ENCODE results near the gene ZNF639. TPM values are rescaled to one million over a fixed set of nuclear protein-coding genes. Genes with fewer than 3 reads are reported as not detected.

The ZNF639 gene
- total RNA-seq, 1 experiment from 2014 or later, result 52.8 TPM

GRCh38 chr3:179286331-179286730, 36.5 kb upstream of the ZNF639 start:
- Mint-ChIP-seq H3K27ac (ENCODE audit: low read depth, unreplicated experiment) (no peak overlapping the region), H3K9me3 (ENCODE audit: unreplicated experiment) (no peaks in the 10 kb centered on the region), H3K4me3 (ENCODE audit: unreplicated experiment) (no peak overlapping the region), H3K27me3 (ENCODE audit: insufficient read depth, unreplicated experiment) (no peaks in the 10 kb centered on the region), H3K4me1 (ENCODE audit: insufficient read depth, unreplicated experiment) (no peaks in the 10 kb centered on the region), H3K36me3 (ENCODE audit: insufficient read depth, unreplicated experiment) (no peaks in the 10 kb centered on the region)
- TF ChIP-seq, protein P1, sequence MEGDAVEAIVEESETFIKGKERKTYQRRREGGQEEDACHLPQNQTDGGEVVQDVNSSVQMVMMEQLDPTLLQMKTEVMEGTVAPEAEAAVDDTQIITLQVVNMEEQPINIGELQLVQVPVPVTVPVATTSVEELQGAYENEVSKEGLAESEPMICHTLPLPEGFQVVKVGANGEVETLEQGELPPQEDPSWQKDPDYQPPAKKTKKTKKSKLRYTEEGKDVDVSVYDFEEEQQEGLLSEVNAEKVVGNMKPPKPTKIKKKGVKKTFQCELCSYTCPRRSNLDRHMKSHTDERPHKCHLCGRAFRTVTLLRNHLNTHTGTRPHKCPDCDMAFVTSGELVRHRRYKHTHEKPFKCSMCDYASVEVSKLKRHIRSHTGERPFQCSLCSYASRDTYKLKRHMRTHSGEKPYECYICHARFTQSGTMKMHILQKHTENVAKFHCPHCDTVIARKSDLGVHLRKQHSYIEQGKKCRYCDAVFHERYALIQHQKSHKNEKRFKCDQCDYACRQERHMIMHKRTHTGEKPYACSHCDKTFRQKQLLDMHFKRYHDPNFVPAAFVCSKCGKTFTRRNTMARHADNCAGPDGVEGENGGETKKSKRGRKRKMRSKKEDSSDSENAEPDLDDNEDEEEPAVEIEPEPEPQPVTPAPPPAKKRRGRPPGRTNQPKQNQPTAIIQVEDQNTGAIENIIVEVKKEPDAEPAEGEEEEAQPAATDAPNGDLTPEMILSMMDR (IDR thresholded peaks at IDR 0.05; ENCODE audit: unreplicated experiment), result no peak
- CTCF ChIA-PET, result no interaction called here
- DNase-seq (ENCODE audit: unreplicated experiment), result no peak
- BruUV-seq (replicated peaks), result no TSS peak
- intact Hi-C loops (cut with micrococcal nuclease), result no loop called here
- POLR2A ChIA-PET, result no interaction called here

DNA sequence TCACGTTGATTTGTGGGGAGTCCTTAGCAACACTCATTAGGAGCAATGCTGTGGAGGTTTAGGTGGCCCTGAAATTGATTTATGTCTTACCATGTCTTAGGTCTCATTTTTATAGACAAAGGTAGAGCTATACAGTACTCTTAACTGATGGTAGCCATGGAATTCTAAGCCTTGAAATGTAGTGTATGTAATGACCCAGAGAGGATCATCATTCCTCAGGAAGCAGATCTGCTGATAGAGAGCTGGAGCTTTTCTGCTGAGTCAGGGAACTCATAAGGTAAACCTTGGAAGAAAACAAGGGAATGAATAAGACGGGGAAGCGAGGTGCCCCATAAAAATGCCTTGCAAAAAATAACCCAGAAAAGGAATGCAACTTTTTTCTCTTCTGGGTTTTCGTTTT, 34.0 kb upstream of the ZNF639 start:
- BruUV-seq (replicated peaks), result no TSS peak

GRCh38 chr3:179289295-179289694, 33.5 kb upstream of the ZNF639 start:
- H3K27ac Mint-ChIP-seq (ENCODE audit: low read depth, unreplicated experiment), result no peak overlapping the region
- ChIA-PET CTCF (interaction anchor here (0.8 to 2.4 kb wide), 3 partner anchors 17 to 46 kb away, joined by 3 to 9 read pairs (median 3); no protein-coding TSS in a partner anchor), POLR2A (interaction anchor here (1.2 kb wide), 1 partner anchor 9 kb away, joined by 3 read pairs; no protein-coding TSS in a partner anchor)
- no peaks in the 10 kb centered on the region for H3K36me3 Mint-ChIP-seq (ENCODE audit: insufficient read depth, unreplicated experiment)
- H3K9me3 Mint-ChIP-seq (ENCODE audit: unreplicated experiment), result no peaks in the 10 kb centered on the region
- no peak overlapping the region for H3K4me3 Mint-ChIP-seq (ENCODE audit: unreplicated experiment)
- H3K27me3 Mint-ChIP-seq (ENCODE audit: insufficient read depth, unreplicated experiment), result no peaks in the 10 kb centered on the region
- no TSS peak for BruUV-seq (replicated peaks)
- intact Hi-C loops (cut with micrococcal nuclease), result no loop called here
- H3K4me1 Mint-ChIP-seq (ENCODE audit: insufficient read depth, unreplicated experiment), result no peaks in the 10 kb centered on the region
- TF ChIP-seq, protein P1 (IDR thresholded peaks at IDR 0.05; ENCODE audit: unreplicated experiment), result no peak
- no peak for DNase-seq (ENCODE audit: unreplicated experiment)

More for the DNA sequence above, 34.0 kb upstream of the ZNF639 start:
- TF ChIP-seq, protein P1 (IDR thresholded peaks at IDR 0.05; ENCODE audit: unreplicated experiment), result no peak
- H3K4me1 Mint-ChIP-seq (ENCODE audit: insufficient read depth, unreplicated experiment), result no peaks in the 10 kb centered on the region
- H3K36me3 Mint-ChIP-seq (ENCODE audit: insufficient read depth, unreplicated experiment), result no peaks in the 10 kb centered on the region
- ChIA-PET CTCF (interaction anchor here (0.6 to 2.4 kb wide), 3 partner anchors 15 to 25 kb away, joined by 3 to 9 read pairs (median 6); no protein-coding TSS in a partner anchor), POLR2A (interaction anchor here (1.2 kb wide), 1 partner anchor 8 kb away, joined by 3 read pairs; no protein-coding TSS in a partner anchor)
- H3K9me3 Mint-ChIP-seq (ENCODE audit: unreplicated experiment), result no peaks in the 10 kb centered on the region
- DNase-seq (ENCODE audit: unreplicated experiment), result no peak
- H3K27ac Mint-ChIP-seq (ENCODE audit: low read depth, unreplicated experiment), result no peak overlapping the region
- no peak overlapping the region for H3K4me3 Mint-ChIP-seq (ENCODE audit: unreplicated experiment)
- intact Hi-C loops (cut with micrococcal nuclease), result no loop called here
- H3K27me3 Mint-ChIP-seq (ENCODE audit: insufficient read depth, unreplicated experiment), result no peaks in the 10 kb centered on the region

- POLR2A ChIA-PET, result interaction anchor here (0.7 kb wide), 1 partner anchor 191 kb away, joined by 3 read pairs; no protein-coding TSS in a partner anchor
- H3K9me3 Mint-ChIP-seq (ENCODE audit: unreplicated experiment), result no peaks in the 10 kb centered on the region
- no peaks in the 10 kb centered on the region for H3K36me3 Mint-ChIP-seq (ENCODE audit: insufficient read depth, unreplicated experiment)
- H3K27ac Mint-ChIP-seq (ENCODE audit: low read depth, unreplicated experiment), result no peak overlapping the region
- no TSS peak for BruUV-seq (replicated peaks)
- DNase-seq (ENCODE audit: unreplicated experiment), result no peak
- no peak overlapping the region for H3K4me3 Mint-ChIP-seq (ENCODE audit: unreplicated experiment)
- intact Hi-C loops (cut with micrococcal nuclease), result no loop called here
- CTCF ChIA-PET, result no interaction called here
- TF ChIP-seq, protein P1 (IDR thresholded peaks at IDR 0.05; ENCODE audit: unreplicated experiment), result no peak
- H3K4me1 Mint-ChIP-seq (ENCODE audit: insufficient read depth, unreplicated experiment), result no peaks in the 10 kb centered on the region
- no peaks in the 10 kb centered on the region for H3K27me3 Mint-ChIP-seq (ENCODE audit: insufficient read depth, unreplicated experiment)
Measured at GRCh38 chr3:179292450-179292849, 30.4 kb upstream of the ZNF639 start.

Measured in MCF 10A (cell line).